IPS DF 19.7 (cell line): Measurements from ENCODE around the gene FAM81B.

Source experiments
- DNase-seq: peaks from one replicate; pipeline ENCODE4 v3.0.0-alpha.2; 2013; ENCODE audit warnings: low read depth, low spot score

The FAM81B gene

DNA sequence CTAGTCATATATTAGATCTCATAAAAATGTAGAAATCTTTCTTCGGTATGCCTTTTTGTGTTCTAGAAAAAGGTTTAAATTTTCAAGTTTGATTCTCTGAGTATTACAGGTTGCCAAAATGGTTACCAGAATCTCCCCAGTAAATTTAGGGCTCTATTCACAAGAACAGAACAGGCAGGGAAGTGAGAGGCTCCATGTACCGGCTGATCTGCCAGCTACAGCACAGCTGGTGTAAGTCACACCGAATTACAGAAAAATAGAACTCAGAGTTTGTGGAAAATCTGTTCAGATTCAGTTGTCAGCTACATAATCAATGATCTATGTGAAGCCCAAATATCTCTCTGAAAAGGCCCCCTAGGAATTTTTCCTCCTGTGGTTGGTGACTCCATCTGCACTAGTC, 10.5 kb downstream of the FAM81B start:
- DNase-seq: no peak

DNA sequence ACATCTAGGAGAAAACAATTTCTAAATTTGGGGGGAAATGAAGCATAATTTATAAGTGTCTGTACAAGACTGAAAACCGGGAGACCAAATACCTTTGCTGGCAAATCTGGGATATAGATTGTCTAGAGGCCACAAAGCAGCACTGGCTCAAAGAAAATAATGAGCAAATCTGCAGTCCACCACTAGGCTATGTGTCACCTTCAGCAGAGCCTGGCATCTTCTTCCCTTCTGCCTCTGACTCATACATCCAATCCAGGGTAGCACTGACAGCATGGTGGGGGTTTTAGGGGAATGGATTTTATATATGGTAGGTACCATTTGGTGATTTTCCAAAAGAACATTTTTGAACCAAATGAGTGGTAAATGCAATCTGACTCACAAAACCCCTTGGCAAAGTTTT, 12.8 kb downstream of the FAM81B start:
- no peak for DNase-seq

- no peak for DNase-seq
Observed at GRCh38 chr5:95406426-95407090, 15.4 kb downstream of the FAM81B start.

- DNase-seq: no peak
Observed at GRCh38 chr5:95410279-95410678, 19.1 kb downstream of the FAM81B start.

GRCh38 chr5:95411474-95411873, 20.3 kb downstream of the FAM81B start:
- DNase-seq: no peak

DNA sequence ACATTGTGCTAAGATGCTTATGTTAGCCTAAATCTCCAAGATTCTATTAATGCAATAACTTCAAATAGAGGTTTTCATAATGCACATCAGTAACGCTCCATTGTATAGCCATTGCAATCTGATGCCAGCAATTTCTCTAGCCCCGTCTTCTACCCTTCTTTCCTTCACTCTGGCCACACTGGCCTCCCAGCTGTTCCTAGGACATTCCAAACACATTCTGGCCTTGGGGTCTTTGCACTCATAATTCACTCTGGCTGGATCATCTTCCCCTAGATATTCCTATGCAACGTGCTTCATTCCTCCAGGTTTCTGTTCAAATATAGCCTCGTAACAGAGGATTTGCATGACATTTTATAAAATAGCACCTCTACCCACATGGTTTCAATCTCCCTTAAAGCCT, 23.3 kb downstream of the FAM81B start:
- DNase-seq: no peak

- no peak for DNase-seq
Observed at GRCh38 chr5:95417971-95418370, 26.8 kb downstream of the FAM81B start.

DNA sequence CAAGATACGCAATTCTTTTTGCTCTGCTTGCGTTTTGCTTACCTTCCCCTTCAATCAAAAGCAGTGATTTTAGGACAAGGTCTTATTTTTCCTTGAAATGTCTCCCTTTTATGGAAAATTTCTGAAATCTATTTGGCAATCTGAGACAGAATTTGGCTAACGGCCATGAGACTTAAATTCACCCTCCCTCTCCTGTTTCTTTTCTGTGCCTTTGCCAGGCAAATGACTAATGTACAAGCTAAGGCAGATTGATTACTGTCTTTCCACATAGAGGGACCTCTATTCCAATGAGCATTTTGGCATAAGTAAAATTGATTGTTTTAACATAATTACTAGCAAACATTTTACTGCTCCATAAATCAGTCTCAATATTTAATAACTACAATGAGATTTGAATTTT, 31.7 kb downstream of the FAM81B start:
- no peak for DNase-seq

DNA sequence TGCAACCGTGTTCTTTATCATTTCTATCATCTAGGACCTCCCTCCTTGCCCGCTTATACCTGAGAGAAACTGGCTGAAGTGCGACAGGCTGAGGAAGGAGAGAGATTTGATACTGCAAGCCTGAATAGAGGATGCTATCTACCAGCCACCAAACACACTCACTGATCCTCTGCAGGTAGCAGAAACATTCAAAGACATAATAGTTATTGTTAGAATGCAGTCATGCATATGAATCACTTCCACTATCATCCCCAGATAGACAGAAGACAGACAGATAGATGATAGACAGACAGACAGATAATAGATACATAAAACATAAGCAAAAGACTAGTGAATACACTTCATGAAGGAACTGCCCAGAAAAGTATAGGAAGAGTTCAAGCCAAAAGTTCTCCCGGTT, 32.9 kb downstream of the FAM81B start:
- no peak for DNase-seq

DNA sequence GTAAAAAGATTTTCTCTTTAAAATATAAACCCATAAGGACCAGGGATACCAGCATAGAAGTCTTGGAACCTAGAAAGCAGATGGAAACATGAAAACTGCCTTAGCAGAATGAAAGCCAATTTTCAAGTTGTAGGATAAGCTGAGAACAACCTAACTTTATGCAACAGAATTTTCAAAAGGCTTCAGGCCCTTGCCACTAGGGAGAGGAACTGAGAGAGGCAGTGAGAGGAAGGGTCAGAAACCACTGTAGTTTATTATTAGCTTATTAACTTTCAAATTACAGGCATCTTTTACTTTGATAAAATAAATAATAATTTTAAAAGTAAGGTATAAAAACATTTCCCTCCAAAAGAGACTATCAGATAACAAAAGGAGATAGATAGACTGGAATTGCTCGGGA, 33.4 kb downstream of the FAM81B start:
- no peak for DNase-seq

- DNase-seq: no peak
Observed at GRCh38 chr5:95426227-95426626, 35.1 kb downstream of the FAM81B start.

DNA sequence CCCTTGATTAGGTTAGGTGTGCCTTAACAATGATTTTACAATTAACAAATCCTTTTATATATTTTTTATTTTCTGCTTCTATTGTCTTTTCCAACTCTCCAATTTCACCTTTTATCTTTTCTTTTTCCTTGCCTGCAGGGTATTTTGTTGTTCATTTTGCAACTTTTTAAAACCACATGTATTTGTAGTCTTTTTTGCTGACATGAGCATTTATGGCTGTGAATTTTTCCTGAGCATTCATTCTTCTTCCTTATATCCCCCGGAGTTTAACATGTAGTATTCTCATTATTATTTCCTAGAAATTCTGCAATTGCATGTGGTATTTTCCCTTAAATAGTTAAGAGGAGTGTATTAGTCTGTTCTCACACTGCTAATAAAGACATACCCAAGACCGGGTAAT, 41.6 kb downstream of the FAM81B start:
- no peak for DNase-seq

DNA sequence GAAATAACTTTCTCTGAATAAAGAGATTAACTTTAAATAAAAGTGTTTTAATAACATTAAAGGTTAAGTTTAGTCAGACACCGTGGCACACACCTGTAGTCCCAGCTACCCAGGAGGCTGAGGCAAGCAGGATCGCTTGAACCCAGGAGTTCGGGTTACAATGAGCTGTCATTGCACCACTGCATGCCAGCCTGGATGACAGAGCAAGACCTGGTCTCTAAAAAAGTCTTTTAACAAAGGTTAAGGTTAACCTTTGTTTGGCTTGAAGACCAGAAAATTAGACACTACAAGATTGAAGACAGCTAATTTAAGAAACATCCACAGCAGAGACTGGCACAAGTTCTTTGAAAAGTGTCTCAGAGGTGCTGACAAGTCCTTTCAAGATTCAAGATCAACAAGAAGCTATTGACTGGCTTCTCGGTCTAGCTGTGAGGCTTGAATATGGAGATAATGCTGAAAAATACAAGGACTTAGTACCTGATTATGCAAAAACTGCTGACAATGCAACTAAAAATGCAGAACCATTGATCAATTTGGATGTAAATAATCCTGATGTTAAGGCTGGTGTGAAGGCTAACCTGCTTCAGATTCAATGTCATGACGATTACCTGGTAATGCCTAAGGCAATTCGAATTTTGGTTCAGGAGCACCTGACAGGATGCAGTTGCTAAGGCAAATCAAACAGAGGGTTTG, 48.8 kb downstream of the FAM81B start:
- peak; percentile 42 for DNase-seq

- DNase-seq: no peak
Observed at GRCh38 chr5:95440825-95441224, 49.7 kb downstream of the FAM81B start.

DNA sequence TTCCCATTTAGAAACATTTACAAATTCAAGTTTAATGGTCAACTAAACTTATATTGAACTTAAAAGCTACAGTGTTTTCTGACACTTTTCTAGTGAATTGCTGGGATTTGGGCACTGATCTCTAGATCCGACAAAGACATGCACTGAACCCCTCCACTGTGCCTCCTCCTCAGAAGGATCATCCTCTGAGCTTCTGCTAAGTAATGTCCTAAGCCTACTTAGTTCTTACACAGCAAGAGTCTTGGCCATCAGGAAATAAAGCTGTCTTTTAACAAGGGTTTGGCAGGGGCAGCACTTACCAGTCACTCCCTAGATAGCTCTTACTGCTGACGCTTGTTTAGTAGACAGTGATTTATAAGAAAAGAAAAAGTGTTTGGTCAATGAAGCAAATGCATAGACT, 50.5 kb downstream of the FAM81B start:
- no peak for DNase-seq

GRCh38 chr5:95445442-95445841, 54.3 kb downstream of the FAM81B start:
- DNase-seq: no peak

- no peak for DNase-seq
Observed at GRCh38 chr5:95445995-95446394, 54.8 kb downstream of the FAM81B start.

DNA sequence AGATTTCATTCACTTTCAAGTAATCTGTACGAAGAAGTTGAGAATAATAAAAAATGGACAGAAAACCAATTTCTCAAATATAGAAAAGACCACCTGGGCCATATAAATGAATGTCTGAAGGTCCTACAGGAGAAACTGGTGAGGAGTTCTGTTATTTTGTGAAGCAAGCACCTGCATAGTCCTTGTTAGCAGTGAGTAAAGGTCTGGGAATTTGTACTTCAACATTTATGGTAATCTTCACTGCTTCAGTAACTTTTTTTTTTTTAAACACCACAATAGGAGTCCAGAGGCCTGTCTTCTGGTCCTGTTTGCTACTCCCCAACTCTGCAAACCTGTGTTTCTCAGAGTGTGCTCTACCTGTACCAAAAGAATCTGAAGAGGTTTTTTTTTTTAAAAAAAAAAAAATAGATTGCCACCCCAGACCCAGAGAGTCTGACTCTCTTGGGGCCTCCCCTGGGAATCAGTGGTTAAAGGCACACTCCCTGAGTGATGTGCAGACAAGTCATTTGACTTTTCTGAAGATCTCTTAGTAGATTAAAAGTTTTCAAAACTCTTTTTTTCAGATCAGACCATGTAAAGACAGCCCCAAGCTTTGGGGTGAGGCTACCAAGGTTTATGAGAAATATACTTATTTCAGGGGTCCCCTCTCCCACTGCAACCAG, 55.5 kb downstream of the FAM81B start:
- DNase-seq: no peak

GRCh38 chr5:95447961-95448360, 56.8 kb downstream of the FAM81B start:
- DNase-seq: no peak

DNA sequence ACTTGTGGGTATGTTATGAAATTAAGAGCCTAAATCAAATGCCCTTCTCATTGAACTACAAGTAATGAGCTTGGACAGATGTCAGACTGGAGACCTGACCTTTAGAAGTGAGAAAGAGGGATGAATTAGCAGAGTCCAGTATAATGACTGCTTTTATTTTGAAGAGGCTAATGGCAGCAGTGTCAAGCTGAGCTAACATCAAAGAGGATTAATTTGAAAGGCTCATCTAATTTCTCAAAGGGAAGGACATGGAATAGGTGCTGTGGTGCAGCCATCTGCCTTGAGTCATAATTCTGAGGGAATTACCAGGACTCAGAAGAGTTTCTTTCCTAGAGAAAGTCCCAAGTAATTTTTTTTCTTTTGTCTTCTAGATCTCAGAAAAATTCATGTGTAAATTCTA, 57.6 kb downstream of the FAM81B start:
- no peak for DNase-seq

DNA sequence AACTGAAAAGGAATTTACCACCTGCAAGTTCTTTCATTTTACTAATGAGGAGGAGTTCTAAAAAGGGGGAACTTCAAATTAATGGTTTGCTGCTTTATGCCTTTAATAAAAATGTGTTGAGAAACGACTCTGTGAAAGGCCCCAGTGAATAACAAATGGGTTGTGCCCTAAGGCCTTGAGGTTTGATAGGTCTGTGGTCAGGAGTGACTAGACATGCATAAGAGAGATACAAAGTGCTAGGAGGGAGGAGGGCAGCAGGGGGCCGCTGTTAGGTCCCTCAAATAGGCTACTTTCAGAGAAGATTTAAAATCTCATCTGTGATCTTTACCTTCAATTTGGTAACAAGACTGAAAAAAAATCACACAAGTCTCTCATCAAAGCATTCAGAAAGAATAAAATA, 58.3 kb downstream of the FAM81B start:
- DNase-seq: no peak

GRCh38 chr5:95454536-95454935, 63.4 kb downstream of the FAM81B start:
- DNase-seq: no peak

DNA sequence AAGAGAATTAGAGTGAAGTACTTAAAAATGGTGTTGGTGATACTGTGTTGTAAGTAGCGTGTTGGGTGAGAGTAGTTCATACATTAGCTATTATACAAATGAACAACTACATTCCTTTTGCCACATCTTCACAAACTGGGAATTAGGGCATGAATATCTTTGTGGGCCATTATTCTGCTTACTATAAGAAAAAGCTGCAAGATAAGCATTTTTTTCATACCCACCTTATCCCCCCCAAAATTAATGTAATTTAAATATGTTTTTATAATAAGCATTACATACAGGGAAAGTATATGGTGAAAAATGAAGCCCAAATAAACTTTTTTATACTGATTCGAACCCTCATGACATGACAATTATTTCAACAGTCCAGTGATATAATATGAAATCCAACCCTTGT, 69.5 kb downstream of the FAM81B start:
- no peak for DNase-seq
